Spleen (tissue), 11 donors: ENCODE results near the gene DKK3. TPM values are rescaled to one million over a fixed set of nuclear protein-coding genes. Genes with fewer than 3 reads are reported as not detected.

ENCODE experiments used
- DNase-seq: peaks from one replicate; pipeline ENCODE4 v3.0.0-alpha.2; 2020
- H3K27ac ChIP-seq, 8 donors: fragments of 200-600 bp; sonication (generic) in 7 of 8; 1 replicate in 4 of 8; 2 replicates in 4 of 8; pipeline versions ENCODE4 v1.5.0 to v1.8.0; 2016 to 2021; ENCODE audit warnings: inconsistent platforms in 4 of 8, mild to moderate bottlenecking in 4 of 8, moderate library complexity in 1 of 8
- H3K27me3 ChIP-seq, 7 donors: fragments of 200-600 bp; sonication (generic) in 6 of 7; replicated peaks in 1 of 7; 1 replicate in 4 of 7; 2 replicates in 3 of 7; pipeline versions ENCODE4 v1.5.0 to v1.8.0; 2016 to 2021; ENCODE audit warnings: inconsistent platforms in 3 of 7, mild to moderate bottlenecking in 1 of 7
- H3K36me3 ChIP-seq, 6 donors: fragments of 200-600 bp; sonication (generic) in 5 of 6; 1 replicate in 4 of 6; 2 replicates in 2 of 6; pipeline versions ENCODE4 v1.5.0 to v1.8.0; 2016 to 2021; ENCODE audit warnings: inconsistent platforms in 2 of 6
- H3K4me1 ChIP-seq, 6 donors: fragments of 200-600 bp; sonication (generic) in 5 of 6; 1 replicate in 3 of 6; 2 replicates in 3 of 6; pipeline versions ENCODE4 v1.5.0 to v1.8.0; 2016 to 2021; ENCODE audit warnings: inconsistent platforms in 3 of 6
- H3K4me3 ChIP-seq, 8 donors: fragments of 200-600 bp; sonication (generic) in 7 of 8; 1 replicate in 4 of 8; 2 replicates in 4 of 8; pipeline versions ENCODE4 v1.5.0 to v1.8.0; 2016 to 2021; ENCODE audit warnings: inconsistent platforms in 4 of 8, mild to moderate bottlenecking in 4 of 8, moderate library complexity in 2 of 8
- H3K9me3 ChIP-seq, 8 donors: fragments of 200-600 bp; sonication (generic) in 7 of 8; 1 replicate in 4 of 8; 2 replicates in 4 of 8; pipeline versions ENCODE4 v1.5.0 to v1.8.0; 2016 to 2021; ENCODE audit warnings: inconsistent platforms in 4 of 8
- CTCF ChIP-seq, 11 experiments: fragments of 200-600 bp in 7 of 11; fragments of 450-650 bp in 4 of 11; sonication (generic) in 4 of 11; IDR thresholded peaks in 8 of 11; conservative IDR thresholded peaks in 3 of 11; 1 replicate in 7 of 11; 2 replicates in 4 of 11; pipeline versions ENCODE4 v1.4.0 to v1.8.0; 2016 to 2021; ENCODE audit warnings: antibody characterized with exemption in 11 of 11, inconsistent platforms in 4 of 11, mild to moderate bottlenecking in 1 of 11
- POLR2A ChIP-seq, 3 donors: fragments of 450-650 bp; IDR thresholded peaks; one replicate each; pipeline ENCODE4 v1.5.1; 2017; ENCODE audit warnings: antibody characterized with exemption in 3 of 3, mild to moderate bottlenecking in 1 of 3
- POLR2AphosphoS5 ChIP-seq, 3 donors: sonication (generic); formaldehyde crosslinking; IDR thresholded peaks; one replicate each; pipeline ENCODE4 v1.5.1; 2017; ENCODE audit warnings: antibody characterized with exemption in 3 of 3
- WGBS, 5 donors: extraction: QIAGEN DNeasy Blood & Tissue Kit in 3 of 5; methylation state at CpG; one replicate each; pipeline versions ENCODE4 v1.1.5 to v1.1.7; 2013 to 2018; 5-methylcytosine and 5-hydroxymethylcytosine counted together
- intact Hi-C: fragments of 100-400 bp; cut with DNase I; formaldehyde crosslinking; loops from one replicate; pipeline ENCODE4 v1.15.0; 2023; ENCODE audit warnings: low total_unique reads
- polyA plus RNA-seq, 3 donors: library from polyadenylated mRNA; stranded (reverse); fragments of 200-250 nt; gene quantifications; one replicate each; pipeline ENCODE4 v1.2.1, GENCODE V29; 2013
- total RNA-seq, 7 donors: library from RNA; depleted of rRNA in 3 of 7; stranded (reverse); fragments of >200 nt in 3 of 7; fragmentation: NEBNext Ultra II Directional in 4 of 7; extraction: Animal tissue kit (Norgen Biotek cat#: 25700) in 4 of 7; gene quantifications; one replicate each; pipeline versions ENCODE4 v1.1.0 to v1.2.1, GENCODE V29; 2016 to 2021
- donor health status: healthy with polysubstance abuse.
- donor health status: DM: no; HTN: no; CAD: no; lungs with moderate emphysema.
- donor health status: DM: no; HTN: no; CAD: no.
- donor health status: Bipolar disorder and iron deficiency.
- donor health status: healthy.
- donor health status: DM: no; HTN: no; CAD: no.
- donor health status: DM: yes; HTN: yes; CAD: no.

Gene DKK3
- total and polyA plus RNA-seq, 10 donors: 8.6 to 111 (median 45.9) TPM

DNA sequence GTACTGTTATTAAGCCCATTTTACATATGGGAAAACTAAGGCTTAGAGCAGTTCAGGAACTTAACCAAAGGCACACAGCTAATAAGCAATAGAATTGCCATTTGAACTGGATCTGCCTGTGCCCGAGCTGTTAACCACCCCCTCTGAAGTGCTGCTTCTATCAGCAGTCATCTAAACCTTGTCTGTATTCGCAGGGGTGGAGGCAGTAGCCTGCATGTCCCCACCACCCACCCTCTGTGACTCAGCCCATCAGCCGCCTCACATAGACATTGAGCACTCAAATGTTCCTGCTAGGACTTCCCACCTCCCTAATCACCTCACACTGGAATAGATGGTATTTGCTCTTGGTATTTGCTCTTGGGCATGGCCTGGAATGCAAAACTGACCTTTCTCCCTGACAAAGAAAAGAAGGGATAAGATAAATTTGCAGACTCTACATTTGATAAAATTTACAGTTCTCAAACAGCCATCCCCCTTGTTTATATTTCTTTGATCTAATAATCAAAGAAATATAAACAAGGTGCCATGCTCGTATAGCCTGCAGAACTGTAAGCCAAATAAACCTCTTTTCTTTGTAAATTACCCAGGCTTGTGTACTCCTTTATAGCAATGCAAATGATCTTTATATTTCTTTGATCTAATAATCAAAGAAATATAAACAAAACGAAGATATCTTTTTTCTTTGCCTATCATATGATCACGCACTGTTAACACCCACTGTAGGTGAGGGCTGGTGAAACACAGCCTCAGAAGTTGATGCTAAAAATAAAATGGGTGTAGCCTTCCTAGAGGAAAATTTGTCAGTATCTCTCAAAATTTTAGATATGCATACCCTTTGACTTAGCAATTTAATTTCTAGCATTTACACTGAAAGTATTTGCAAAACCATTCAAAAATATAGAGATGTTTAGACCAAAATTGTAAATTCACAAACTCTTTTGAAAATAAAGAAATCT is 15.9 kb downstream of the DKK3 start:
- peaks cover 0 to 12% (median 1%) of the 10 kb centered on the region in 6 donors for H3K4me1 ChIP-seq
- 79 to 87% (median 80%) methylated on average over 6 of the region's 6 CpGs for WGBS, 5 donors
- peaks cover 0 to 9% (median 0%) of the 10 kb centered on the region in 7 donors for H3K27me3 ChIP-seq
- intact Hi-C loops: no loop called here
- TF ChIP-seq CTCF (IDR thresholded peaks at IDR 0.05 in 8 of 11, conservative IDR thresholded peaks at IDR 0.05 in 3 of 11): no peak
- no peak for TF ChIP-seq POLR2A (IDR thresholded peaks at IDR 0.05)
- TF ChIP-seq POLR2AphosphoS5 (IDR thresholded peaks at IDR 0.05): no peak
- DNase-seq: no peak
- no peaks in the 10 kb centered on the region for H3K9me3 ChIP-seq
- no peaks in the 10 kb centered on the region for H3K36me3 ChIP-seq
- no peak overlapping the region for H3K27ac ChIP-seq
- no peak overlapping the region for H3K4me3 ChIP-seq

DNA sequence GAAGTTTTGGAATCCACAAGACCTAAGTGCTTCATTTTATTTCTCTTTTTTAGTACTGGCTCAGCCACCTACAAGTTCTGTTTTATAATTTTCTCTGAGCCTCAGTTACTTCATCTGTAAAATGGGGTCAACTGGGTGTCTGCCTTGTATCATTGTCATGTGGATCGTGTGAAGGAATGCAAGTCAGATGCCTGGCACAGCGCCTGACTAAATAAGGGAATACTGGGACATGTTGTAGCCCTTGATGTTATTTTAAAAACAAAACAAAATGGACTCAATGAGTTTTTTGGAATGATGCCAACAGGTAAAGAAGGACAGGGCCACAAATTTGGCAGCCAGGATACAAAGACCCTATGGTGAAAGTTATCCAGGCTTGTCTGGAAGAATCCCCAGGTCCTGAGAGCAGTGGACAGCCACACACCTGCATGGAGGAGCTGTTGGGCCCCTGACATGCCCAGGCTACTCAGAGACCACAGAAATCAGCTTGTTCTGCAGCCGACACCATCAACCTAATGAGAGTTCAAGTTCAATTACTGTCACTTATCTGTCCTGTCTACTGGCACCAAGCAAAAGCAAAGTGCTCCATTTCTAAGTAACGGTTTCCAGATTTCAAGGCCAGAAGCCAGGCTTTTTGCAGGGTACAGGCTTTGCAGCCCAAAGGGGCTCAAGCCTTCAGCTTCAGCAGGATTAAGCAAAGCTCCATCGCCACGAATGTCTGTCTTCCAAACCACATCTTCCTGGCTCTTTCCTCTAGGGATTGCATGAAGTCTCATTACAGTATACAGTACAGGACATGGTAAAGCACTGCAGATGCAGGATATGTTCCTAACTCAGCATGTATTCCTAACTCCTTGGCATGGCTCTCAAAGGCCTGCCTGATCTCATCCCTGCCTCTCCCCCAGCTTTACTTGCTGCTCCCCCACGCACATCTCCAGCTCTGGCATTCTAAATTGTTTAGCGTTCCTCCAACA is 18.4 kb downstream of the DKK3 start:
- 60 to 76% (median 73%) methylated on average over 8 of the region's 8 CpGs for WGBS, 5 donors
- Histone ChIP-seq H3K4me1 (peaks cover 0 to 13% (median 1%) of the 10 kb centered on the region in 6 donors), H3K36me3 (no peaks in the 10 kb centered on the region), H3K9me3 (no peaks in the 10 kb centered on the region), H3K27me3 (peaks cover 0 to 6% (median 0%) of the 10 kb centered on the region in 7 donors), H3K4me3 (no peak overlapping the region), H3K27ac (peak overlapping the region in 2 of 8 donors; percentile 1 to 25)
- TF ChIP-seq POLR2AphosphoS5 (IDR thresholded peaks at IDR 0.05) (no peak), CTCF (IDR thresholded peaks at IDR 0.05 in 8 of 11, conservative IDR thresholded peaks at IDR 0.05 in 3 of 11) (no peak), POLR2A (IDR thresholded peaks at IDR 0.05) (no peak)
- intact Hi-C loops: no loop called here
- no peak for DNase-seq

GRCh38 chr11:11988681-11989261 is 19.7 kb downstream of the DKK3 start:
- Histone ChIP-seq H3K4me3 (no peak overlapping the region), H3K4me1 (peaks cover 0 to 15% (median 1%) of the 10 kb centered on the region in 6 donors), H3K9me3 (no peaks in the 10 kb centered on the region), H3K36me3 (no peaks in the 10 kb centered on the region), H3K27ac (peak overlapping the region in 2 of 8 donors; percentile 33 to 46), H3K27me3 (no peaks in the 10 kb centered on the region)
- intact Hi-C loops: no loop called here
- DNase-seq: no peak
- WGBS, 5 donors: 66 to 93% (median 87%) methylated on average over 4 to 5 of the region's 5 CpGs
- TF ChIP-seq CTCF (IDR thresholded peaks at IDR 0.05 in 8 of 11, conservative IDR thresholded peaks at IDR 0.05 in 3 of 11) (no peak), POLR2AphosphoS5 (IDR thresholded peaks at IDR 0.05) (no peak), POLR2A (IDR thresholded peaks at IDR 0.05) (no peak)
